Activated T-cell treated with anti-CD3 and anti-CD28 coated beads, Interleukin-2, amount 50 U/mL, for 1 hour (primary cell): ENCODE results near the gene C3.
"Not testable (repeated sequence)": the region's sequence is repeated elsewhere in the genome, so short reads cannot be mapped to it uniquely, and the experiment has no call there.

ENCODE experiments used
- DNase-seq: peaks from one replicate; pipeline ENCODE4 v3.0.0-alpha.2; 2020

The C3 gene

GRCh38 chr19:6712231-6712630, 8.2 kb downstream of the C3 start:
- no peak for DNase-seq

- DNase-seq = no peak
Observed at GRCh38 chr19:6711605-6712004, 8.8 kb downstream of the C3 start.

DNA sequence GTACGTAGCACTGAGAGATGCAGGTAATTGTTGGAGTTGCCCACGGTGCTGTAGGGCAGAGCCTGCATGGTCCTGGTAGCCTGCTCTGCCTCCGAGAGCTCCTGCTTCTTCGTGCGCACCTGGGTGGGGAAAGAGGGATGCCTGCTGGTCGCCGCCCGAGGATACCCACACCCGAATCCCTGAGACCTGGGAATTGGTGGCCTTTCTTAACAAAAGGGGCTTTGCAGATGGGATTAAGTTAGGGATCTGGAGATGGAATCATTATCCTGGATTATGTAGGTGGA, 9.4 kb downstream of the C3 start:
- no peak for DNase-seq

DNA sequence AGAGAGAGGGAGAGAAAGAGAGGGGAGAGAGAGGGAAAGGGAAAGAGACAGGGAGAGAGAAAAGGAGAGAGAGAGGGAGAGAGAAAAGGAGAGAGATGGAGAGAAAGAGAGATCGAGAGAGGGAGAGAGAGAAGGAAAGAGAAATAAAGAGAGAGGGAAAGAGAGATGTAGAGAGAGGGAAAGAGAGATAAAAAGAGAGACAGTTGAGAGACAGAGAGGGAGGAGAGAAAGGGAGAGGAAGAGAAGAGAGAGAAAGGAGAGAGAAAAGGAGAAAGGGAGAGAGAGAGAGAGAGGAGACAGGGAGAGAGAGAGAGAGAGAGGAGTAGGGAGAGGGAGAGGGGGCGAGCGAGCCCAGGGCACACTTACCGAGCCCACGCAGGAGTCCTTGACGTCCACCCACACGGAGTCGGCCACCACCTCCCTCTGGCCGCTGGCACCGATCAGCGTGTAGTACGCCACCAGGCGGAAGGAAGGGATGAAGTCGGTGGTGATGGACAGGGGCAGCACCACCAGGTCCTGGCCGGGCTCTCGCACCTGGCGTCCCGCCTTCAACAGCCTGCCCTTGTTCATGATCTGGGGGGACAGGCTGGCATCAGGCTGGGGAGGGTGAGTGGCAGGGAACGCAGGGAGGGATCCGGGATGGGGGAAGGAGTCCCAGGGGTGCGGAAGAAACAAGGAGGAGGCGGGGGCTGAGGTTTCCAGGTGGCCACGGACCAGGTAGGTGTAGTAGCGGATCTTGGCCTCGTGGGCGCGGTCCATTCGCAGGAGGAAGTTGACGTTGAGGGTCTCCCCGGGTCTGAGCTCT, 10.0 kb downstream of the C3 start:
- DNase-seq = no peak

- no peak for DNase-seq
Observed at GRCh38 chr19:6709549-6709948, 10.9 kb downstream of the C3 start.

DNA sequence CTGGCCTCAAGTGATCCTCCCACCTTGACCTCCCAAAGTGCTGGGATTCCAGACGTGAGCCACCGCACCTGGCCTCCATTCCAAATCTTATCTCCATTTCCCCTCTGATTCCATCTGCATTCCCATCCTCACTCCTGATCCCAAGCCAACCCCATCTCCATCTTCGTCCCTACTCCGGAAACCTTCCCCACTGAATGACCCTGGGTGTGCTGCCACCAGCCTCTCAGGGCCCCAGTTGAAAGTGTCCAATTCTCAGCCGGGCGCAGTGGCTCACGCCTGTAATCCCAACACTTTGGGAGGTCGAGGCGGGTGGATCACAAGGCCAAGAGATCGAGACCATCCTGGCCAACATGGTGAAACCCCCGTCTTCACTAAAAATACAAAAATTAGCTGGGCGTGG, 11.5 kb downstream of the C3 start:
- not testable (repeated sequence) for DNase-seq

DNA sequence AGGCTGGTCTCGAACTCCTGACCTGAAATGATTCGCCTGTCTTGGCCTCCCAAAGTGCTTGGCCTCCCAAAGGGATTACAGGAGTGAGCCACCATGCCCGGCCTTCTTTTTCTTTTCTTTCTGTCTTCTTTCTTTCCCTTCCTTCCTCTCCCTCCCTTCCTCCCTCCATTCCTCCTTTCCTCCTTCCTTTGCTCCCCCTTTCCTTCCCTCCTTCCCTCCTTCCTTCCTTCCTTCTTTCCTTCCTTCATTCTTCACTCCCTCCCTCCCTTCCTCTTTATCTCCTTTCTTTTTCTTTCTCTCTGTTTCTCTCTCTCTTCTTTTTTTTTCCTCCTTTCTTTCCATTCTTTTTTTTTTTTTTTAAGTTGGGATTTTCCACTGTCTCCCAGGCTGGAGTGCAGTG, 12.1 kb downstream of the C3 start:
- DNase-seq = no peak

GRCh38 chr19:6707658-6708018, 12.8 kb downstream of the C3 start:
- no peak for DNase-seq

GRCh38 chr19:6707011-6707657, 13.3 kb downstream of the C3 start:
- DNase-seq = no peak

- DNase-seq = no peak
Observed at GRCh38 chr19:6706633-6706958, 13.9 kb downstream of the C3 start.

DNA sequence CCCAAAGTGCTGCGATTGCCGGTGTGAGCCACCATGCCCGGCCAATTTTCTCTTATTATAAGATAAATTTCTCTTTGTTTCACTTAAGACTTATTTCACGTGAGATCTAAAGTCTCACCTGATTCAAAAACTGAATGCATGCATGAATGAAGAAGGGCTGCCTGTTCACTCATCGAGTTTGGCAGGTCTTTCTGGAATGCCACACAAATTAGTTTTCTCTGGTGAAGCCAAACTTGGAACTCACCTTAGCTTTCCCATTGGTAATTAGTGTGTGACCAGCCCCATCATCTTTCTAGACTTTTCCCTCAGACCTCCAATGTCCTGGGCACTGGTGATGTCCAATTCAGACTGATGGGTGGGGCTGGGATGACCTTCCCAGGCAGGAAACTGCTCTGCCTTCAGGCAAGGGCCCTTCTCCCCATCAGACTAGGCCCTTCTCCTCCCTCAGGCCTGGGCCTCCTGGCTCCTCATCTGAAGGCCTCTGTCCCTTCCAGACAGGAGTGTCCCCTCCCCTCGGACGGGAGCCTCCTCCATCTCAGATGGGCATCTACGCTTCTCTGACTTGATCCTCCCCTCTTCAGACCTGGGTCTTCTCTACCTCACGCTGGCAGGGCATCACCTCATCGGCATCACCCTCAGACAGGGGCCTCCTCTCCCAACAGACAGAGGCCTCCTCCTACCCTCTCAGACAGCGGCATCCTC, 14.4 kb downstream of the C3 start:
- DNase-seq = no peak

- DNase-seq = no peak
Observed at GRCh38 chr19:6700586-6701316, 19.7 kb downstream of the C3 start.

DNA sequence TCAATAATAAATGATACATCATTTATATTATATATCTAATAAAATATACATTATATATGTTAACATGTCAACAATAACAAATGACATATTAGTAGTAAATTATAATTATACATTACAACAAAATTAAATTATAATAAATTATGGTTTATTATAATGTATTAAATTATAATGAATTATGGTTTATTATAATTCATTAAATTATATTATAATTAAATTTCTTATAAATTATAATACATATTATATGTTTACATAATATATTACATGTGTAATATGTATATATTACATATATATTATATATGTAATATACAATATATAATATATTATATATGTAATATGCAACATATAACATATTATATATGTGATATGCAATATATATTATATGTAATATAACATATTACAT, 20.5 kb downstream of the C3 start:
- DNase-seq = no peak

DNA sequence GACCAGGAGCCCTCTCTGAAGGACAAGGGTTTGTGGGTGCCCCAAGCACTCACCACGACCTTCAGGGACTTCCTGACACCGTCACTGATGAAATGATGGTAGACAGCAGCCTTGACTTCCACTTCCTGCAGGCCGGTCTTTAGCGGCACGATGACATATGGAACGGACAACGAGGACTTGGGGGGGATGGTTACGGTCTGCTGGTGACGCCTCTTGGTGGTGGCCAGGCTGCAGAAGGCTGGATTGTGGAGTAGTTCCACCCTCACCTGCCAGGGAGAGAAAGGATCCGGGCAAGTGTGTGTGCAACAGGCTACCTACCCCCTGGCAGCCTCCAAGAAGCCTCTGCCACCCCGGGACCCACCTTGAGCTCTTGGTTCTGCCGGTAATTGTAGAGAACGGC, 23.2 kb downstream of the C3 start:
- DNase-seq = no peak

- no peak for DNase-seq
Observed at GRCh38 chr19:6696239-6696820, 24.1 kb downstream of the C3 start.

DNA sequence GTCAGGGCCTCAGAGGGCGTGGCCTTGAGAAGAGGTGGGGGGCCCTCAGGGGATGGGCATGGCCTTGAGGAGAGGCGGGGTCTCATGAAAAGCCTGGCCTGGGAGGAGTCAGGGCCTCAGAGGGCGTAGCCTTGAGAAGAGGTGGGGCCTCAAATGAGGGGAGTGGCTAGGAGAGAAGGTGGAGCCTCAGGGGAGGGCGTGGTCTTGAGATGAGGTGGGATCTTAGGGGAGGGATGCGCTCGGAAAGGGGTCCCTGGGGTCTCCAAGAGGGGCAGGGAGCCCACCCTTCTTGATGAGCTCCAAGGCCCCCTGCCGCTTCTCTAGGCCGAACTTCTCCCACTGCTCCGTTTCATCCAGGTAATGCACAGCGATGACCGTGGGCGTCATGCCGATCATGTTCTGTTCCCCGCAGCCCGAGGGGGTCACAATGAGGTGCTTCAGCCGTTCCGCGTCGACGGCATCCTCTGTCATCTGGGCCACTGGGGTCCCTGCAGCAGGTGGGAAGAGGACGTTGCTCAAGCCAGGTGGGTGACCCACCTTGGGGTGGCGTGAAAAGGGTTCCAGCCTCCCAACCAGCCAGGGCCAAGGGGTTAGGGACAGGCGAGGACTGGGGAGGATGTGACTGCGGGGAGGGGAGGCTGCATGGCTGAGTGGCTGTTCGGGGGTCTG, 26.2 kb downstream of the C3 start:
- DNase-seq = no peak

DNA sequence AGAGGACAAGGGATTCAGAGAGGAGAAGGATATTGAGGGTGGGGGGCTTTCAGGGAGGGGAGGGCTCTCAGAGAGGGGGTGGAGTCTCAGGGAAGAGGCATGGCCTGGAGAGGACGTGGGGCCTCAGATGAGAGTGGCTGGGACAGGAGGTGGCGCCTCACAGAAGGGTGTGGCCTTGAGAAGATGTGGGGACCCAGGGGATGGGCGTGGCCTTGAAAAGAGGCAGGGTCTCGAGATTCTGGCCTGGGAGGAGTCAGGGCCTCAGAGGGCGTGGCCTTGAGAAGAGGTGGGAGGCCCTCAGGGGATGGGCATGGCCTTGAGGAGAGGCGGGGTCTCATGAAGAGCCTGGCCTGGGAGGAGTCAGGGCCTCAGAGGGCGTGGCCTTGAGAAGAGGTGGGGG, 26.8 kb downstream of the C3 start:
- DNase-seq = no peak

- DNase-seq = no peak
Observed at GRCh38 chr19:6693056-6693471, 27.4 kb downstream of the C3 start.

DNA sequence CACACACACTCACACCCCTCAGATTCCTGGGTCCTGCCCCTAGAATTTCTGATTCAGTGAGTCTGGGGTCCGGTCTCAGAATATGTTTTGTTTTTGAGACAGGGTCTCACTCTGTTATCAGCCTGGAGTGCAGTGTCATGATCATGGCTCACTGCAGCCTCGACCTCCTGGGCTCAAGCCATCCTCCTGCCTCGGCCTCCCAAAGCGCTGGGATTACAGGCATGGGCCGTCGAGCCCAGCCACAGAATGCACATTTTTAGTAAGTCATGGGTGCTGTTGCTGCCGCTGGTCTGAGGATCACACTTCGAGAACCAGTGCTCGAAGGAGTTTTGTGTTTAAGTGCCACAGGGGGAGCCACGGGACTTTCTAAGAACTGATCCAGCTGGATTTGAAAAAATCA, 28.4 kb downstream of the C3 start:
- DNase-seq = no peak

DNA sequence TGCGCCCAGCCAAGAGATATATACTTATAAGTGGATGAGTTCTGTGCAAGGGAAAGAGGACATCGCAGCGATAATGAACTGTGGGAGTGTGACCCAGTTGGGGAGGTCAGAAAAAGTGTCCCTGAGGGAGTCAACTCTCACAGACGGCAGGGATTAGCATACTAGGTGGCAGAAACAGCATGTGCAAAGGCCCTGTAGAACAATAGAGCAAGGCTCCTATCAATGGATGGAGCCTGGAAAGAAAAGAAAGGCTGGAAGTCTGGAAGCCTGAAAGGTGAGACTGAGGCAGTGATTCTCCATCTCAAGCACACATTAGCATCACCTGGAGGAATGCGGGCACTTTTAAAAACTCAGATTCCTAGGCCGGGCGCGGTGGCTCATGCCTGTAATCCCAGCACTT, 29.1 kb downstream of the C3 start:
- no peak for DNase-seq

DNA sequence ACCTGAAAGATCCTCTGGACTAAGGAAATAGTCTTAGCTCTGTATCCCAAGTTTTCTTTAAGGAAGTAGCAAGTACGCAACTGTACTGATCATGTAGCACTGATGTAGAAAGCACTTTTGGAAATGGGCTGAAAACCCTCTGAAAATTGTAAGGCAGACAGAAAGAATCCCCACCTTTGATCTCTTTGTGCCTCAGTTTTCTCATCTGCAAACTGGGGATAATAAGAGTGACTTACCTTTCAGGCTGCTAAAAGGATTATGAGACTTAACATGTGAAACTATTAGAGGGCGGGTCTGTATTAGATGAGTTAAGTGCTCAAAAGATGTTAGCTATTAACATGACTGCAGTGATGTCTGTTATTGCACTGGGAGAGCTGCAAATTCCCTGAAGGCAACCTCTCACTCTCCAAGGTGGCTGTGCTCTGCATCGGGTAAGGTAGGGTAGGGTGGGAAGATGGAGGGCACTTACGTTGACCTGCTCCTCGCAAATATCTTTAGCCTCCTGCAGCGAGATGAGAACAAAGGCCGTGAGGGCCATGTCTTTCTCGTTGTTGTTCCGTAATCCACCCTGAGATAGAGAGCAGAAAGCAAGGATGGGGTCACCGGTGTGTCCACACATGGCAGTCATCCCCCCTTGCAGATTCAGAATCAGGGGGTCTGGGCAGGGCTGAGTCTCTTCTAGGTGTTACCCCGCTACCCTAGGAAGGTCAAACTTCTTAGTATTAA, 30.1 kb downstream of the C3 start:
- no peak for DNase-seq

- no peak for DNase-seq
Observed at GRCh38 chr19:6687114-6687513, 33.3 kb downstream of the C3 start.
